NT2/D1 (cell line): ENCODE data around the gene SMIM38.

Experiments
- SUZ12 ChIP-seq: IDR thresholded peaks from 2 replicates; pipeline ENCODE4 v1.6.1; 2011; ENCODE audit not compliant: insufficient read length, insufficient read depth; ENCODE audit errors: extremely low read depth
- YY1 ChIP-seq: IDR thresholded peaks from 2 replicates; pipeline ENCODE4 v1.6.1; 2011; ENCODE audit not compliant: insufficient read length, insufficient read depth
- ZNF274 ChIP-seq: IDR thresholded peaks from 2 replicates; pipeline ENCODE4 v1.6.1; 2011; ENCODE audit warnings: mild to moderate bottlenecking, low read depth, low read length

DNA sequence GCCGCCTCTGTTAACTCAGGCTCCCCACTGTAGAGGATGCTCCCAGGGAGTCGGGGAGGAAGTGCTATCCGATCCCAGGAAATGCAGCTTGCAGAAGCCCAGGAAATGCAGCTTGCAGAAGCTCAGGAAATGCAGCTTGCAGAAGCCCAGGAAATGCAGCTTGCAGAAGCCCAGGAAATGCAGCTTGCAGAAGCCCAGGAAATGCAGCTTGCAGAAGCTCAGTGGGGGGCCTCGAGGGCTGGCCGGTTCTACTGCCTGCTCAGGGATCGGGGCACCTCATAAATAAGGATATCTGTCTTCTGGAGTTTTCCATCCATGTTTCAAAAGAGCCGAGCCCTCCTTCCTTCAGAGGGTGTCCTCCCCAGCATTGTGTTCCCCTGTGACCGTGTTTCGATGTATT is 25.1 kb upstream of the SMIM38 start:
- no peak for TF ChIP-seq ZNF274
- no peak for TF ChIP-seq YY1
- TF ChIP-seq SUZ12: no peak
